ENCODE measurements around the gene UFD1. TPM values are rescaled to one million over a fixed set of nuclear protein-coding genes. Genes with fewer than 3 reads are reported as not detected.

Gene UFD1
- polyA plus RNA-seq, 4 donors = 65.1 to 69.1 (median 67.0) TPM

DNA sequence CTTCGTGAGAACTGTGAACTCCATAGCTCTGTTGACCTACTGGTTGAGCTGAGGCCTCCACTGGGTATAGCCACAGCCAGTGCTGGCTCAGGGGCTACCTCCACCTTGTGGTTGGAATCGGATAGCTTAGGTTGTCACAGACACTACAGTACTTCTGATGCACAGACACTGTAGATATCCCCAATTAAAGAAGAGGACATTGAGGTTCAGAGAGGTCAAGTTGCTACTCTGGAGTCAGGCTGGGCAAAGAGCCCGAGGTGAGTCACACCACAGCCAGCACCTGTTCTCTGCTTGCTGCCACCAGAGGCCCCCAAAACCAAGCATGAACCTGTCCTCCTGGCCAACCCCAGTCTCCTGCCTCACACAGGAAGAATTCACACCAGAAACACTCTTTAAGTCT lies 5.4 kb downstream of the UFD1 start:
- DNase-seq (ENCODE audit: low read depth in 4 of 4, low spot score in 3 of 4) = no peak

DNA sequence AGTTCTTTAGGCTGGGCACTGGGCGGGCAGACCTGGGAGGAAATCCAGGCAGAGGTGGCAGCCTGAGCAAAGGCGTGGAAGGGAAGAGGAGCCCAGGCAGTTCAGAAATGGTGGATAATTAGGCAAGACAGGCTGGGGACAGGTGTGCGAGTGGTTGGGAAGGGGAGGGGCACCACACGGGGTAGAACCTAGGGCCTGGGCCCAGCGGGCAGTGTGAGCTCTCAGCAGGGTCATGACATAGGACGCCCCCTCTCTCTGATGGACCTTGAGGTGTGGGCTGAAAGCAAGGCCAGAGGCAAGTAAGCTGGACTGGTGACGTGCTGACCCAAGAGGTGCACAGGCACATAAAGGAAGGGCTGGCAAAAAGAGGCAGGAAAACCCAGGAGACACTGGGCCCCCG lies 6.8 kb downstream of the UFD1 start:
- DNase-seq (ENCODE audit: low read depth in 4 of 4, low spot score in 3 of 4) = no peak

DNA sequence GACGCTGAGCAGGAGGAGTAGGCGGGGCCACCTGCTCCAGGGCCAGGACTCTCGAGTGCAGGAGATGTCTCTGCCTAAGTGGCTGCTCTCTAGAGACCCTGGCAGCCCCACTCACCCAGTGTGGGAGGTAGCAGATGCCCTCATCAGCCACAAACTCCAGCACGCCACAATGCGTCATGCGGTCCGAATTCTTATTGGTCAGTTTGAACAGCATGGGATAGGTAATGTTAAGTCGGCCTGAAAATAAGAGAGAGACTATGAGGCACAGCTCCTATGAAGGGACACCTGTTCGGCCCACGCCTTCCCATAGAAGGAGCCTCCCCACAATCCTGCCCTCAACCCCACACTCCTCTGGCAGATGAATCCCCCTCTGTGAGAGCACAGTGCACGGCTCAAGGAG lies 7.4 kb downstream of the UFD1 start:
- no peak for DNase-seq (ENCODE audit: low read depth in 4 of 4, low spot score in 3 of 4)

DNA sequence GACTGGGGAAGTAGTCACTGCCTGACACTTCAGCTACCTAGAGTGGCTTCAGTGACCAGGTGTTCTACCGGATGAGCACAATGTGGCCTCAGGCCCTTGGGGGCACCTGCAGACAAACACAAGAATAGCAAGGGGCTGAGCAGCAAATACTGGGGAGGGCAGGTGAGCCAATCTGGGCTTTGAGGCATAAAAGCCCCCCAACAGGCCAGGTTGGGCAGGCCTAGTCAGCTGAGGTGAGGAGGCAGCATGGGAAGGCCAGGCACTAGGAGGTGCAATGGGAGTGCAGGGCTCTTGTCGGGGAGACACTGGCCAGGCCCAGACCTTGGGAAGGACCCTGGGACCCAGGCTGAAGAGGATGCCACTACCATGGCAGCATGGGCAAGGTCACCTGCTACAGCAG lies 9.0 kb downstream of the UFD1 start:
- no peak for DNase-seq (ENCODE audit: low read depth in 4 of 4, low spot score in 3 of 4)

DNA sequence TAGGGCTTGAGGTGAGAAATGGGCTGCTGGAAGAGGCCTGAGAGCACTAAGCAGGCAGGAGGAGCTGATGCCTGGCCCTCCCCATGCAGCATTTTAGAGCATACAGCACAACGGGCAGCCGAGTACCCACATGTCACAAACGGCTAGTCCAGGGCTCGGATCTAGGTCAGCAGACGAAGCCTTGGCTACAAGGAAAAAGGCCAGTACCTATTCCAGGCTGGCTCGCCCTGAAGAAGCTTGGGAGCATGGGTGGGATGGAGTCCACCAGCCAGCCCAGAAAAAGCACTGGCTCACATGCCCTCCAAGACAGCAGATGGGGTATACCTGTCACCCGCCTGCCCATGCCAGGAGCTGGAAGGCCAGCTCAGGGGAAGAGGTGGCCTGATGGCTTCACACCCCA lies 9.6 kb downstream of the UFD1 start:
- no peak for DNase-seq (ENCODE audit: low read depth in 4 of 4, low spot score in 3 of 4)

DNA sequence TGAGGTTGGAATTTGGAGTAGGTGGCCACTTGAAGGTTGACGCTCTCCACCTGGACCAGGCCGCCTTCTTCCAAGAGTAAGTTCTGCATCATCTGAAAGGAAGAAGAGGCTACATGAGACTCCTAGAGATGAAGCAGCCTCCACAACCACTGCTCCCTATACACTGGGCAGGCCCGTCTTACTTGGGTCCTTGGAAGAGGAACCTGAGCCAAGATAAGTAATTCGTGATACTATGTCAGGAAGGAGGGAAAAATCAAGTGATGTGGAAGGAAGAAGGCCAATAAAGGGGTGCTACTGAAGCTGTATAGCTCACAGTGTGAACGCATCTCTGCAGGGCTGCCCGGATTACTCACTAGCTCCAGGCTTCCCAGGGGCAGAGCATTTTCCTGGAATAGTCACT lies 11.1 kb downstream of the UFD1 start:
- no peak for DNase-seq (ENCODE audit: low read depth in 4 of 4, low spot score in 3 of 4)

DNA sequence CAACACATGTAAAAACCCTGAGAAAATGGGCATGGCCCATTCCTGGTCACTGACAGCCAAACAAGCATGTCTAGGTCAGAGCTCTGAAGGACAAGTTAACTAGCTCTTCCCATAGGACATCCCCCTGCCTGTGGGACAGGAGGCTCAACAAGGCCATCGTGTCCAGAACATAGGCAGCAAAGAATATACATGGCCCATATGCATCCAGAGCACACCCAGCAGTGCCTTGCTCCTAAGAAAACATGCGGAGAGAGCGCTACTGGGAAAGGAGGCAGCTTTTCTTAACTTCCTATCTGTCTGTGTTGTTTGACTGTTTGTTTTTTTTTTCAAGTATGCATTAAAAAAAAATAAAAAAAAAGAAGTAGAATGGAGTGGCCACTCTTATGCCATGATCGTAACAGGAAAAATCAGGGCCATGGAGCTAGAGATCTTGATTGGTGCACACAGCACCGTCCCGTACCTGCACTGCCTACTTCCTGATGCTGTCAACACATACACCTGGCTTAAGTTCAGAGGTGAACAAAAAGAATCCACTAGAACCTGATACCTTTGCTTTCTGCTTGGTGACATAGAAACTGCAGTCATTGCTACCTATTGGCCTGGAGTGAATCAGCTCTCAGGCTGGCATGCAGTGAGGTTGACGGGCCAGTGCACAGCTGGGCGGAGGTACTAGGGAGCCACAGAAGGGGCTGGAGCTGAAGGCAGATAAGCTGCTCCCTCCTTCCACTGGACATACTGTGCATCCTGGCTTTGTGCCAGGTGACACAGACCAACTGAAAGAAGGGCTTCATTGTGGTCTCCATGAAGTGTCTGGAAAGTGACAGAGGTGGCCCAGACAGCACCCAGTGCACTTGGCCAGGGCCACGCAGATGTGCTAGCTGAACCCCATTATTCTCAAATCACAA lies 11.9 kb downstream of the UFD1 start:
- DNase-seq (ENCODE audit: low read depth in 4 of 4, low spot score in 3 of 4) = no peak

DNA sequence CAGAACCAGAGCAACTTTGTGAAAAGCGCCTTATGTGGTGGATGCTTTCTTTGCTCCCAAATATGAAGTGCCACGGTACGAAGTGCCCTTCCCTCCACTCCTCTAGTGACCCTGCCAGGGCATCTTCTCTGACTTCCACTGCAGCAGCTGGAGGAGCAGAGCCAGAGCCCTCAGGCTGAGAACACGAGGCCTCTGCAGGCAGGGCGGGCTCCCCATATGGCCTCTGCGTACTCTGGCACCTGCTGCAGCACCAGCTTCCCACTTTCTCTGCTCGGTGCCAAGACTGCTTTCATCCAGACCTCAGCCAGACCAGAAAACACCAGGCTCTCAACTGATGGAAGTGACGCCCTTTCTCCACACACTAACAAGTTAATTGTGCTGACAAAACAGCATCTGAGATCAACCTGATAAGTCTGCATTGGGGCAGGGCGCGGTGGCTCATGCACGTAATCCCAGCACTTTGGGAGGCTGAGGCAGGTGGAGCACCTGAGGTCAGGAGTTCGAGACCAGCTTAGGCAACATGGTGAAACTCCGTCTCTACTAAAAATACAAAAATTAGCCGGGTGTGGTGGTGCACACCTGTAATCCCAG lies 12.8 kb downstream of the UFD1 start:
- no peak for DNase-seq (ENCODE audit: low read depth in 4 of 4, low spot score in 3 of 4)

DNA sequence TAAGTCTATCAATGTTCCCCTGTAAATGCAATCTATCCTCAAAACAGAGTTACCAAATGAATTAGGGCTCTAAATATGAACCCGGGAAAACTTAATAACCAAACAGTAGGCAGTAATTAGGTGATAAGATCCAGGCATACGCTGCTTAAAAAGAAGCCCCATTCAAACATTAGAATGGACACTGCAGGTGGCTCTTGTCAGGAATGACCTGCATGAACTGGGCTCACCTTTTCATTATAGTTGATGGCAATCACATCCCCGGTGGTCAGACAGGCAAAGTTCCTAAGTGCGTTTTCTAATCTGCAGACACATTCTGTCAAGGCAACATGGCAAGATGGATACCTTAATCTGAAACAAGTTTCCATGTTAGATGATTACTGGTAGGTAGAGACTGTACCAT lies 14.0 kb downstream of the UFD1 start:
- DNase-seq (ENCODE audit: low read depth in 4 of 4, low spot score in 3 of 4) = no peak

DNA sequence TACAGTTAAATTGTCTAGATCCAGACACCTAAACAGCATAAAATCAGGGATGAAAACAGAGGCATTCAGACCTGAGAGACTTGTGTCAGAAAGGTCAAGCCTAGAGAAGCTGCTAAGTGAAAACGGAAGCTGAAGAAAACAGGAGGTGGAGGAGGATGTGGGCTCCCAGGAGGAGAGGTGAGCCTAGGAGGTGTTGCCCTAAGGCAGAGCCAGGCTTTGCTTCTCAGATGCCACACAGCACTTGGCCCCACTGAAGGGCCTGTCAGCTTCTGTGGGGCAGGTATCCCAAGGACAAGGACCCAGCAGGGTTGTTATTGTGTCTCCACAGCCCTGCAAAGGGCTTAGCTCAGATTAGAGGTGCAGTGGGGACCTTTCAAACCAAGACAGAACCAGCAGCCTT lies 14.4 kb downstream of the UFD1 start:
- no peak for DNase-seq (ENCODE audit: low read depth in 4 of 4, low spot score in 3 of 4)

DNA sequence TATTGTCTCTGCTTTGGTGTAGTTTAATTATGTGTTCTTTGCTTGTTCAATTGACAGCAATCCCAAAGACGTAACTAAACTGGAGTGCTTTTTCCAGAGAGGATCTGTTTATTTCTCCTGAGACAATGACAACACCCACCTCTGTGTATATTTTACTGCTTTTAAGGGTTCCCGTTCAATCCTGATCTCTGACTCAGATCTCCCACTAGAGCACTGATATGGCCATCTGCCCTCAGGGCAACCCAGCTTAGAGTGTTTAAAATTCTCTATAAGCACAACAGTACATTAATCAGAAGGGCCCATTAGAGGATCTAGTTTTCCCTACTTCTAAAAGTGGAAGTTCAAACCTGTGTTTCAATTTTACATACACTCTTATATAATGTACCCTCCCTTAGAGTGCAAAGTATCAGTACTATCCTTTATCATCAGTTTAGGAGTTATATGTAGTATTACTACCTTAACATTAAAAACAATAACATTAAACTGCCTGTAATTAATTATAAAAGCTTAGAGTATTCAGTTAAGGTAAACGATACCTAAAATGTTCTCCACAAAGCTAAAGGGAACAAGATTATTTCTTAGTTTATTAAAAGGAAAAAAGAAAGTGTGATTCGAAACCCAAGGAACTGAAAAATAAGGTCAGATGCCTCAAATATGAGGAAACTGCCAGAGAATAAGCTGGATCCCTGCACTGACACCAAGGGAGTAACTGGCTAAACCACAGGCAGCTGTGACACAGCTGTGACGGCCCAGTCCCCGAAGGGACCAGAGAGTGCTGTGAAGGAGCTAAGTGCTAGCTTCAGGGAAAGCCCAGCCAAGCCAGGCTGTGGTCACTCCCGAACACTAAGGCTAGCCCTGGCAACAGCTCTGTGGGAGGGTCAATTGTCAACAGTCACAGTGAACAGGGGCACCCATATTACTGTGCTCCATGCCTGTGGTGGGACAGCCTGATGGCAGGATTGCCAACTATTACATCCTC lies 15.2 kb downstream of the UFD1 start:
- DNase-seq (ENCODE audit: low read depth in 4 of 4, low spot score in 3 of 4) = no peak

DNA sequence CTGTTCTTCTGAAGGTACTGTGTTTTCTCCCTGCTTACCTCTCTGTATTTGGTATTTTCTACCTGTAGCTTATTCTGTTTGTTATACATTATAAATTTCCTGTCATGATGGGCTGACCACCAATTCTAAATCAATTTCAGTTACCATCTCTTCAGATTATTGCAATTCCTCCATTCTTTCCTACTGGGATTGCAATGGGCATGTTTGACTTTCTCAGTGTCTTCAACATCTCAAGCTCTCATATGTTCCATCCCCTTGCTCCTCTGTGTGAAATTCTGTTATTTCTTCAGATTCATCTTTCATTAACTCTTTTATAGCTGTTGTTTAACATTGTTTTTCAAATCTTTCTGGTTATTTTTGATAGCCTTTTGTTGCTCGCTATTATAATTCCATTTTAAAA lies 16.0 kb downstream of the UFD1 start:
- no peak for DNase-seq (ENCODE audit: low read depth in 4 of 4, low spot score in 3 of 4)

DNA sequence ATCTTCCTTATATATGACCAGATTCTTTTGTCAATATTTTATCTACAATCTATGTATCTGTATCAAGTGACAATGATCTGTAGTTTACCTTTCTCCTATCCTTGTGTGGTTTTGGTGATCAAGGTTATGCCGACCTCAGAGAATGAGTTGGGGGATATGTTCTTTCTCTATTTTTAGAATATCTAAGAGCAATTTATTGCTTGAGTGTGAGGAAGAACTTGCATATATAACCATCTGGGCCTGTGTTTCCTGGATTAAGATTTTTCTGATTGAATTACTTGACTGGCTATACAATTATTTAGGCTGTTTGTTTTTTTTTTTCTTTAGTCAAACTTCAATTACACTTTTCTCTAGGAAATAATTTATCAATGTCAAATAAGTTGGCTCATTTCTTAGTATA lies 17.5 kb downstream of the UFD1 start:
- no peak for DNase-seq (ENCODE audit: low read depth in 4 of 4, low spot score in 3 of 4)

DNA sequence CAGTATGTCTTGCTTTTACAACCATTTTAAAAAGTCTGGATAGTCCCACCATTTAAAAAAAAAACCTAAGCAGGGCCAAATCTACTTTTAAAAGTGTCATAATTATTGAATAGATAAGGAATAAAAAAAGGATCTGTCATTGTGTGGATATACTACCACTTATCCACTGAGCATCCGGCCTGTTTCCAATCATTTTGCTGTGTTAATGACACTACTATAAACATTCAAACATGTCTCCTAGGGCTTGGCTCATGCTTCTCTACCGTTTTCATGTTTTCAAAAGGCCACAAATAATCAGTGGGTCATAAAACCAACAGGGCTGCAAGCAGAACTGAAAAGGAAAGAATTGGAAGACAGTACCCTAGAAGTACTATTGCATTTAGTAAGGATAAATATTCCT lies 19.0 kb downstream of the UFD1 start:
- DNase-seq (ENCODE audit: low read depth in 4 of 4, low spot score in 3 of 4) = no peak

DNA sequence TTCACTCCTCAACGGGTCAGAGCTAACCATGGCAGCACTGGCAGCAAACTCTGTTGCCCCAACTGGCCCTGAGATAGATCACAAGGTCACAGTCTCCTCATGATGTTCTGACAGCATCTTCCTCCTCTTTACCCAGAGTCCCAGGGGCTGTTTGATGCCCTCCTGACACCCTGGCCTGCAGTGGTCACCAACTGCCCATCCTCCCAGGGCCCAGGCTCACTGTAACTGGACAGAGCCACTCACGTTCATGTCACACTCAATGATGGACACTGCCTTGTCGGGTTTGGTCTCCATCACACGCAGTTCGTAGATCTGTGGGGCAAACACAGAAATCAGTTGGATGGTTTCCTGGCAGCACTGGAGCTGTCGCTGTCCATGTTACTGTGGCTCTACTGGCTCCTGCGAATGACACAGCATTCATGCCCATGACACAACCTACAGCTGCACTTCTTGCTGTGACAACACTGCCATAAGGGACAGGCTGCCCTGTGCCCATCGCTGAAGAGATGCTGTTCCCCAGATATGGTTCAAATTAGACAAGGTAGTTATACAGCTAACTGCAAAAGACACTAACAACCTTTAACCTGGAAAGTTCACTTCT lies 21.1 kb downstream of the UFD1 start:
- no peak for DNase-seq (ENCODE audit: low read depth in 4 of 4, low spot score in 3 of 4)

DNA sequence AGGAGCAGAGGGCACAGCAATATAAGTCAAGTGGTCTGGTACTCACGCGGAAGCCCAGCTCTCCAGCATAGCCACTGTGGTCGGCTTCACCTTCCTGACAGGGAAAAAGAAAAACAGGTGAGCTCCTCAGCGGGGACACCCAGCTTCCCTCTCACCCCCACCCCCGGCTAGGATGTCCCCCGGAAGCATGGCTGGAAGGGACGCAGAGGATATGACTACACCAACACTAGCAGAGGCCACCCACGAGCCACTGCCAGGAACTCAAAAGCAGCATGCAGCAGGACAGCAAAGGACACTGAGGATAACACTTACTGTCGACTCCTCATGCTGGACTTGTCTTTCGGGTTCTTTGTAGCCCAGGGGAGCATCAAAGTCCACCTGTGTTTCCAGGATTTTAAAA lies 22.5 kb downstream of the UFD1 start:
- DNase-seq (ENCODE audit: low read depth in 4 of 4, low spot score in 3 of 4) = no peak

DNA sequence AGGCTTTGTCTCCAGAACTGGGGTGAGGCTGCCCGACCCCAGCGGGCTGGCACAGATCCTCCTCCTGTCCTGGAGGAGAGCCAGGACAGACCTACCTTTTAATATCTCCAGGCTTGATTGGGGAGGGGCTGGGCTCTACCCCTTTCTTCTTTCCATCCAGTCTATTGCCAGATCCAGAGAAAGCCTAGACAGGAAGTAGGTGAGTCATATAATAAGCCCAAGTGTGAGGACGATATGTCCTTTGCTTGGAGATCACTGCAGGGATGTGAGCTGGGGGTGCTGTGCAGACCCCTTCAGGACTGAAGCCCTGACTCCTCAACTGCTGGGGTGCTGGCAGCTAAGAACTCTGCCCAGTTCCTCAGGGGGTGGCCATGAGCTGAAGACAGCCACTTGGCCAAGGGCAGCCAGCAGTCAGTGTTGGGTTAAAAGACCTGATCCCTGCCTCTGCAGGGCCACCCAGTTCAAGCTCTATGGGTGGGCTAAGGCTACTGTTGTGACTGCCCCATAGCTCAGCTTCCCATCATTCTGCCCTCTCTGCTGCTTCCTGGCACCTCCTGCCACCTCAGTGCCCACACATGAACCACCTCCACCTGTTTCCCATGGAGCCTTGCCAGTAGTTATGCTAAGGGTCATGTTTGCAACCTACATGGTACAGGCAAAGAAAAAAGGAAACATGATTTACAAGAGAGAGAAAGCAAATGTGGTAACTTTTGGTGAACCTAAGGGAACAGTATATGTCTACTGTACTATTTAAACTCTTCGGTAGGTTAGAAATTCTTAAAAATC lies 23.2 kb downstream of the UFD1 start:
- no peak for DNase-seq (ENCODE audit: low read depth in 4 of 4, low spot score in 3 of 4)

DNA sequence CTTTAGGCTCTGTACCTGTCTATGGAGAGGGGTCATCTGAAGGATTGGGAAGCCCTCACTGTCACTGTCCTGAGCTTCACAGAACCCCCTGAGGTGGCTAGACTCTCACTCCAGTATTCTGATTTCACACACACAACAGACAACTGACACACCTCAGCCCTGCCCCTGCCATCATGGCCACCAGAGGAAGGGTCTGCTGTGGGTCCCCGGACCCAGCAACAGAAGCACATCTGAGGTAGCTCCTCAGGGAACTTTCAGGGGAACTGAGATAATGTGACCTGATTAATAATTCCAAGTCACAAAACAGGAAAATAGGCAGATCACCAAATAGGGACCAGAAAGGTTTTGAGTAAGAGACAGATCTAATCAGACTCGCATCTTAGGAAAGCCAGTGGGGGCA lies 24.0 kb downstream of the UFD1 start:
- no peak for DNase-seq (ENCODE audit: low read depth in 4 of 4, low spot score in 3 of 4)

DNA sequence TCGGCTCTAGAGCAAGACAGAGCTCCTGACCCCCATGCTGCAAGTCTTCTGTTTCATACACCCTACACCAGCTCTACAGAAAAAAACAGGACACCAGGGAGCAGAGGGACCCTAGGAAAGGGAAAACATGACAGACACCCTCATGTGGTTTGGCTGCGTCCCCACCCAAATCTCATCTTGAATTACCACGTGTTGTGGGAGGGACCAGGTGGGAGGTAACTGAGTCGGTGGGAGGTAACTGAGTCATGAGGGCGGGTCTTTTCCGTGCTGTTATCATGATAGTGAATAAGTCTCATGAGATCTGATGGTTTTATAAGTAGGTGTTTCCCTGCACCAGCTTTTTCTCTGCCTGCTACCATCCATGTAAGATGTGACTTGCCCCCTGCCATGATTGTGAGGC lies 24.8 kb downstream of the UFD1 start:
- no peak for DNase-seq (ENCODE audit: low read depth in 4 of 4, low spot score in 3 of 4)

DNA sequence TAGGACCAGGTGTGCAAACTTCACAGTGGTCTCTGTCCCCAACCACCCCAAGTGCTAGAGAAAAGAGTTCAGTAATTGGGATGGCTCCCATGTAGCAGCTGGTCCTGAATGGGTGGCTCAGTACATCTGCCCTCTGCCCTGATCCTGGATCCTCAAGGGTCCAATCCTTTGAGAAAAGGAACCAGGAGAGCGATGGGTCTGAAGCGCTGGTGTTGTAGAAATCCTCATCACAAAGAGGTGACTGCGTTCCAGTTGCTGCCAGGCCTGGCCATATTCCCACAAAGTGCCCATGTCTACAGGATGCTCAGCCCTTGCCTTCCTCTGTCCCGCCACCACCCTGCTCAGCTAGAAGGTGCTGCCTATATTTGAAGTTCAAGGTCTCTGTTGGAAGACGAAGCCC lies 25.3 kb downstream of the UFD1 start:
- DNase-seq (ENCODE audit: low read depth in 4 of 4, low spot score in 3 of 4) = no peak
